ENCODE measurements around the gene LRRC42.

Gene LRRC42

GRCh38 chr1:53942127-53942957 is 3.8 kb upstream of the LRRC42 start:
- no peak for DNase-seq (ENCODE audit: low read depth)

- no peak for DNase-seq (ENCODE audit: low read depth)
Measured at GRCh38 chr1:53943090-53943489, 3.1 kb upstream of the LRRC42 start.

- DNase-seq (ENCODE audit: low read depth) = no peak
Measured at GRCh38 chr1:53943490-53944043, 2.6 kb upstream of the LRRC42 start.

- no peak for DNase-seq (ENCODE audit: low read depth)
Measured at GRCh38 chr1:53944469-53945182, 1.5 kb upstream of the LRRC42 start.

- no peak for DNase-seq (ENCODE audit: low read depth)
Measured at GRCh38 chr1:53945183-53945432, 1.0 kb upstream of the LRRC42 start.

- DNase-seq (ENCODE audit: low read depth) = peak; percentile 100
Measured at GRCh38 chr1:53945433-53946251, 508 bp upstream of the LRRC42 start, which contains the start of gene IFT25. IFT25 (minus strand) TSS chr1:53945699; CDS start chr1:53940082, 5,617 bp downstream.

- no peak for DNase-seq (ENCODE audit: low read depth)
Measured at GRCh38 chr1:53947172-53947907, 1.2 kb downstream of the LRRC42 start.

- DNase-seq (ENCODE audit: low read depth) = no peak
Measured at GRCh38 chr1:53948291-53948690, 2.1 kb downstream of the LRRC42 start.

GRCh38 chr1:53949023-53949990 is 3.2 kb downstream of the LRRC42 start:
- DNase-seq (ENCODE audit: low read depth) = no peak

GRCh38 chr1:53951697-53952096 is 5.5 kb downstream of the LRRC42 start:
- DNase-seq (ENCODE audit: low read depth) = no peak

- no peak for DNase-seq (ENCODE audit: low read depth)
Measured at GRCh38 chr1:53954128-53954527, 8.0 kb downstream of the LRRC42 start.

- DNase-seq (ENCODE audit: low read depth) = no peak
Measured at GRCh38 chr1:53956308-53957168, 10.4 kb downstream of the LRRC42 start.

GRCh38 chr1:53957194-53957818 is 11.2 kb downstream of the LRRC42 start:
- DNase-seq (ENCODE audit: low read depth) = no peak

- DNase-seq (ENCODE audit: low read depth) = no peak
Measured at GRCh38 chr1:53959664-53960250, 13.6 kb downstream of the LRRC42 start.

GRCh38 chr1:53962395-53962794 is 16.2 kb downstream of the LRRC42 start:
- no peak for DNase-seq (ENCODE audit: low read depth)

GRCh38 chr1:53963460-53963859 is 17.3 kb downstream of the LRRC42 start:
- no peak for DNase-seq (ENCODE audit: low read depth)

GRCh38 chr1:53964109-53964508 is 18.0 kb downstream of the LRRC42 start:
- no peak for DNase-seq (ENCODE audit: low read depth)

GRCh38 chr1:53966794-53967193 is 20.6 kb downstream of the LRRC42 start:
- no peak for DNase-seq (ENCODE audit: low read depth)

Data from stimulated activated CD8-positive, alpha-beta memory T cell treated with anti-CD3 and anti-CD28 coated beads, Interleukin-15, amount 100 ng/mL, for 1 hour (primary cell).